Lower leg skin (tissue), 3 donors: ENCODE results near the gene KCTD19.

Experiments used
- CTCF ChIP-seq, 3 donors: fragments of 450-650 bp; IDR thresholded peaks; one replicate each; pipeline ENCODE4 v1.5.1; 2016; ENCODE audit warnings: antibody characterized with exemption in 3 of 3, mild to moderate bottlenecking in 3 of 3, moderate library complexity in 2 of 3
- POLR2A ChIP-seq, 2 donors: fragments of 450-650 bp; IDR thresholded peaks; one replicate each; pipeline ENCODE4 v1.6.1; 2016 to 2017; ENCODE audit warnings: antibody characterized with exemption in 2 of 2, mild to moderate bottlenecking in 1 of 2, moderate library complexity in 1 of 2

GRCh38 chr16:67326472-67327309, at the start of gene KCTD19, which contains the start of gene LRRC36:
- TF ChIP-seq CTCF (IDR thresholded peaks at IDR 0.05), result no peak
- no peak for TF ChIP-seq POLR2A (IDR thresholded peaks at IDR 0.05)
